ENCODE measurements around the gene HYAL1. TPM values are rescaled to one million over a fixed set of nuclear protein-coding genes. Genes with fewer than 3 reads are reported as not detected.

Gene HYAL1
- total RNA-seq, 1 donor from 2014 or later, result 0.41 TPM

Other genes with a start within 250 kb of the HYAL1 start
- gene RBM5, start 214.7 kb downstream of the HYAL1 start, total RNA-seq, result 199 TPM
- 9.4 TPM for gene SEMA3F, start 148.2 kb downstream of the HYAL1 start, total RNA-seq
- gene GNAT1, start 112.0 kb downstream of the HYAL1 start, total RNA-seq, result not detected
- gene SLC38A3, start 98.3 kb downstream of the HYAL1 start, total RNA-seq, result 2.0 TPM
- 97.0 TPM for gene GNAI2, start 67.4 kb downstream of the HYAL1 start, total RNA-seq
- gene SEMA3B, start 34.4 kb downstream of the HYAL1 start, total RNA-seq, result 2.4 TPM
- 0.82 TPM for gene LSMEM2, start 24.5 kb downstream of the HYAL1 start, total RNA-seq
- 17.9 TPM for gene IFRD2, start 11.1 kb downstream of the HYAL1 start, total RNA-seq
- 3.7 TPM for gene HYAL3, start 4.2 kb downstream of the HYAL1 start, total RNA-seq
- 5.3 TPM for gene NAA80, start 4.2 kb downstream of the HYAL1 start, total RNA-seq
- 35.9 TPM for gene HYAL2, start 19.2 kb upstream of the HYAL1 start, total RNA-seq
- 16.7 TPM for gene TUSC2, start 24.6 kb upstream of the HYAL1 start, total RNA-seq
- 12.6 TPM for gene RASSF1, start 37.3 kb upstream of the HYAL1 start, total RNA-seq
- gene ZMYND10, start 42.2 kb upstream of the HYAL1 start, total RNA-seq, result 3.7 TPM
- gene NPRL2, start 47.2 kb upstream of the HYAL1 start, total RNA-seq, result 20.8 TPM
- 11.0 TPM for gene CYB561D2, start 47.3 kb upstream of the HYAL1 start, total RNA-seq
- 18.3 TPM for gene TMEM115, start 55.9 kb upstream of the HYAL1 start, total RNA-seq
- gene CACNA2D2, start 200.1 kb upstream of the HYAL1 start, total RNA-seq, result 2.4 TPM

Measured in frontal cortex (tissue), 1 donor.